AG20443 (cell line): ENCODE measurements around the gene MFAP5.
"Not testable (repeated sequence)": the region's sequence is repeated elsewhere in the genome, so short reads cannot be mapped to it uniquely, and the experiment has no call there.

Experiments
- DNase-seq: peaks from one replicate; pipeline ENCODE4 v3.0.0; 2012; ENCODE audit warnings: low spot score, mixed read lengths

MFAP5 gene

DNA sequence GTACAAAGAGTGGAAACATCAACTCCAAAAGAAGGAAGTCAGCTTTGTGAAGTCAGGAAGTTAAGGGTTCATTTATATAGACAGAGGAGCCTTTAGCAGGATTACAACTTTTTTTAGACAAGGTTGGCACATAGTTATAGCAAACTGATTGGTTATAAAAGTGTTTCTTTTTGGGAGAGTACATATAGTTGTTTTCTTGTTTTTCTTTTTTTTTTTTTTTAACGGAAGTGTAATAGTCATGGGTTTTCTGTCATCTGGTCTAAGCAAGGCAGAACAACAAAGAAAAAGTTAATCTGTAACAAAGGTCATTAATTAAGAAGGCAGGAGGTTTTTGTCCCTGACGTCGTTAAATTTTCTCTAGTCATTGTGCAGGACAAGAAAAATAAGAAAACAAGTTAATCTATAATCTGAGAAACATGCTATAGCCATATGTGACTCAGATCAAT, 13.0 kb upstream of the MFAP5 start:
- DNase-seq, result no peak

DNA sequence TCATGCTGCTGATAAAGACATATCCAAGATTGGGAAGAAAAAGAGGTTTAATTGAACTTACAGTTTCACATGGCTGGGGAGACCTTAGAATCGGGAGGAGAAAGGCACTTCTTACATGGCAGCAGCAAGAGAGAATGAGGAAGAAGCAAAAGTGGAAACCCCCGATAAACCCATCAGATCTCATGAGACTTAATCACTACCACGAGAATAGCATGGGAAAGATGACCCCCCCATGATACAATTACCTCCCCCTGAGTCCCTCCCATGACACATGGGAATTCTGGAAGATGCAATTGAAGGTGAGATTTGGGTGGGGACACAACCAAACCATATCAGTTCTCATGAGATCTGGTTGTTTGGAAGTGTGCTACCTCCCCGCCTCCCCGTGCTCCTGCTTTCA, 9.8 kb upstream of the MFAP5 start:
- no peak for DNase-seq

DNA sequence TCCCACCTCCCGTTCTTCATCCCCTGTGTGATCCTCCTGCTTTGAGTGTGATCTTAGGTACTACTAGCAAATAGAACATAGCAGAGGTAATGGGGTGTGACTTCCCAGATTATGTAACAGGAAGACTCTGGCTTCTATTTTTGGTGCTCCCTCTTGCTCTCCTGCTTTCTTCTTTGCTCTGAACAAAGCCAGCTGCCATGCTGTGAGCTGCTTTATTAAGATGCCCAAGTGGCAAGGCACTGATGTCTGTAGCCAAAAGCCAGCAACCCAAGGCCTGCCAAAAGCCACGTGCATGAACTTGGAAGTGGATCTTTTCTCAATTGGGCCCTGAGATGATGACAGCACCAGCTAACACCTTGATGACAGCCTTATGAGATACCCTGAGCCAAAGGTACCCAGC, 5.8 kb upstream of the MFAP5 start:
- DNase-seq, result no peak

DNA sequence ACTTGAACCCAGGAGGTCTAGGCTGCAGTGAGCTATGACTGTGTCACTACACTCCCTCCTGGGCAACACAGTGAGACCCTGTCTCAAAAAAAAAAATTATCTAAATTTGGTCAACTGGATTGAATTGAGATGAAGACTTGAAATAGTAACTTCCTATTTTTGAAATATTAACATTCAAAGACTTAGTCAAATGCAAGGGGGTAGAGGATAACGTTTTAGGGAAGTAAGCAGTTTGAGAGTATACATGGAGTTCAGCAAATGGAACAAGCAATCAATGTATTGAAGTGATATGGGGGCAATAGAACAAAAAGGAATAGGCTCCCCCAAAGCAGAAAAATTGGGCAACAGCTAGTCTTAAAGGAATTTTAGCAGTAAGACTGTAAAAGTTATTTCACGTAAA, 4.6 kb upstream of the MFAP5 start:
- DNase-seq, result no peak

DNA sequence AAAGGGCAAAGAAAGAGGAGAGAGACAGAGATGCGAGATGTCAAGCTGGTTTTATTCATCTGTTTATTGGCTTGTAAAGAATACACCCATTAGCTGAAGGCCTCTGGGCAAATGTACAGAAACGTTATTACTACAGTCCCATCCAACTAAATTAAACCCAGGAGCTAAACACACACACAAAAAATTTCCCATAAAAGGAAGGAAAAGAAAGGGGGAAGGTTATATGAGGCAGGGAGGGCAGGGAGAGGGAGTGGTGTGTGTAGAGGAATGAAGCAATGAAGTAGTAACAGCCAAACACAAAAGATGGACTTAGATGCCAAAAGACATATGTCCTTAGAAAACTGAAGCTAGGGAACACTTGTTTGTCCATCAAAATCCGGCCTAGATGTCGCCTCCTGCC, 3.1 kb upstream of the MFAP5 start:
- DNase-seq, result peak; percentile 39

DNA sequence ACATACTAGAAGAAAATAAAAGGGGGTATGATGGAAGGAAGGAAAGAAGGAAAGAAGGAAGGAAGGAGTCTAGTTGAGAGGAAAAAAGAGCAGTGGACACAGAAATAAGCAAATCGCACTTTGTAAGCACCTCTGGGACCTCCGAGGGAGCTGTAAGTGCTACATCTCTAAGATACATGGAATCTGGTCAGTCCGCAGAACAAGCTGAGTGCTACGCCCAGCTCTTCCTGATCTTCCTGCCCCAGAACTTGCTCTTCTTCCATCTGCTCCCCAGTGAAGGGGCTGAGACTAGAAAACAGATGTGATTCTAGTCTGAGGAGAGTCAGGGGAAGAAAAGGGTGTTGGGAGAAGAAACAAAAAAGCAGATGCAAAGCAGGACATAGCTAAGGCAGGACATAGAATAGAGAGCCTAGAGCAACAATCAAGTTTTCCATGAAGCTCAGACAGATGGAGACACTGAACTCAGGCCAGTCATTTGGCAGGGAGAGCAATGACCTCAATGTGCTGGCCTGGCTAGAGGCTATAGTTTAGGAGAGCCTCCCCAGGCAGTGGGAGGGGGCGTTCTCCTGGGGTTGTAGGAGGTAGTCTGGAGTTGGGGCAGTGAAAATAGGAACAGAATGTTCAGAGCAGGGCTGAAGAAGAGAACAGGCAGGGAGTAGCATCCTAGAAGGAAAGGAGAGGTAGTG, 1.7 kb upstream of the MFAP5 start:
- peak; percentile 65 for DNase-seq

DNA sequence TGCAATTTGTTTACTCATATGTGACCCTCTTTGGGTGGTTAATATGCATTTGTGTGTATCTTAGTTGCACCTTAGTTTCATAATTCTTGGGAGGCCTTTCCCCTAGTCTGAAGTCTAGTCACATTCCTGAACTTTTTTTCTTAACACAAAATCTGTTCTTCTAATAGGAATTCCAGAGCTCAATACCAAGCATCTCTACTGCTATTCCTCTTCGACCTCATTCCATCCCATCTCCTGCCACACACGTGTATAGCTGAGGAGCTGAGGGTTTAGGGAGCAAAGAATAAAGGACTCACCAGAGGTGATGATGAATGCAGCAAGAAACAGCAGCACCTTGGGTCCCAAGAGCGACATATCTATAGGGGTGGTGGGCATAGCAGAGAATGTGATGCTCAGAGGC, 875 bp downstream of the MFAP5 start:
- no peak for DNase-seq

DNA sequence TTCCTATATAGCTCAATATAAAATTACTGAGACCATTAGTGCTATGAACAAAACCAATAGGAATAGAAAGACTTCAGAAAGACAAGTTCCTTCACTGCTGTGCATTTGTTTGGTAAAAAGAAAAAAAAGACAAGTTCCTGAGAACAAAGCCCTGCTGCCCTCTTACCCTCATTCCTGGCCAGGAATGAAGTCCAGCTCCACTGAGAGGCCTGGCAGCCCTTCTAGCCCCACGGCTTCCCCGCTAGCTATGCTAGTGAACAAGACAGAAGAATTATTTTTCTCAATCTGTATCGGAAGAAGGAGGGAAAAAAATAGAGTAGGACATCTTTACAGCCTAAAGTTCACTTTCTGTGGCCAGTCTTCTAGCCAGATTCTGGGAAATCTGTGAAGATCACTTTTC, 1.6 kb downstream of the MFAP5 start:
- DNase-seq, result no peak

DNA sequence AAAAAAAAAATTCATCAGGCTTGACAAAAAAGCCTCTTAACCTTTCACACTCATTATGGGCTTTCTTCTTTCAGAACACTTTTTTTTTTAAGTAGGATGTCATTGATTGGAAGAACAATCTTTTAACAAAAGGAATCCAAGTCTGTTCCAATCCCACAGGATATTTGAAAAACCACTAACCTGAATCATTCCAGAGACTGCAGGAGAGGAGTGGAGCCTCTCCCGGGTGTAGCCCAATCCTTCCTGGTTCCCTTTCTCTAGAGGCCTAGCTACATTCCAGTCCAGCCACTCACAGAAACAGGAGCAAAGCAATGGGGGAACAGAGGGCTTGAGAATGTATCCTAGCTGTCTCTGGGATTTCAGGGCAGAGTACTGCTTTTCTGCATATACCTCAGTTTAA, 4.3 kb downstream of the MFAP5 start:
- peak; percentile 83 for DNase-seq

DNA sequence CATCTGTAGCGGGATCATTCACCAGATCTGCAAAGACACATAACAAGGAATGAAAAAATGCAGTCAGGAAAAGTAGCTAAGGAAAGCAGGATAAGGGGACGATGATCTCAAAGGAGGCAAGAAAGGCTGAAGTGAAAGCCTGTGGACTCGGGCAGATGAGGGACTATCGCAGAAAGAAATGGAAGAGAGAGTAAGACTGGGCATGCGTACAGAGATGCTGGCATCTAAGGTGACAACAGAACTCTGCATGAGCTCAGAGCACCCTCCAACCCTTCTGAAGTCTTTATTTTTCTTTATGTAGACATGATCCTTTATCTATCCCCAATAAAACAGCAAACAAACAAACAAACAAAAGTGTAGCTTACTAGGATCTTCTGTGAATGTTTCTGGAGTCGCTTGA, 7.2 kb downstream of the MFAP5 start:
- no peak for DNase-seq

DNA sequence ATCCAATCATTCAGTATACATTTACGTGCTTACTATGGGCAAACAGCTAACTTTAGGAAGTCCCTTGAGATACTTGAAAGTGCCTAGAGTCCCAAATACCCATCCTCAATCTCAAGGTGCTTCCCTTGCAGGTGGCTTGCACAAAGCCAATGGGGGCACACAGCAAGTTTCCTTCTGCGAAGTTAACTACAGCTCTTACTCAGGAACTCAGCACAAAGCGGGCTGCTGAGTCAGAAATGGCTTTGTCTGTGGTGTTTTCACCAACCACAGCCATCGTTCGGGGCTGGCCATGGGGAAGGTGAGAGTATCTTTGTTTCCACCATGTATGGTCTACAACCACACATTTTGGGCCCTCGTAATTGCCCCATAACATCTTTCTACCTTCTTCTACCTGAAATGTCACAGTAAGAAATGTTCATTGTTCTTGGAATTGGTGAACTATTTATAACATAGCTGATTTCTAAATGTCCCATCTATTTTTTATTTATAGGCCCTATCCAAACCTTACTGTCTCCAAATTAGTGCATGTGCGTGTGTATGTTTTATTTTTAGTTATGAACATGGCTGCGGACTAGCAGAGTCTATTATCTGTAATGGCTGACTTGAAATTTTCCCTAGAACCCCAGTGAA, 13.9 kb downstream of the MFAP5 start:
- no peak for DNase-seq

DNA sequence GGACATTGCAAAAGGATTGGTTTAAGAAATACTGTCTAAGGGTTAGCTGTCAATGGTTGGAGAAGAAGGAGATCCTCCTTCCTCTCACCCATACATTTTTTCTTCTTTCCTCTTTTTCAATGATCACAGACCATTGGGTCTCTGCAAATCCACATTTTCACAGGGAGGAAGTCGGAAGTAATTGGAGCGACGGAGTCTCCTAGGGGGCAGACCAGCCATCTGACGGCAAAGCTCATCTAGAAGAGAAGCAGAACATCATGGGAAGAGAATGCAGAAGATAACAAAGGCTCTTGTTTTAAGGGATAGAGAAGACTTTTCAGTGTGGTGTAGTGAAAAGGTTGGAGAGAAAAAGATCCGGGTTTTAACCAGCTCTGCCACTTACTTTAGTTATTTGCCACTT, 14.7 kb downstream of the MFAP5 start:
- DNase-seq, result no peak

DNA sequence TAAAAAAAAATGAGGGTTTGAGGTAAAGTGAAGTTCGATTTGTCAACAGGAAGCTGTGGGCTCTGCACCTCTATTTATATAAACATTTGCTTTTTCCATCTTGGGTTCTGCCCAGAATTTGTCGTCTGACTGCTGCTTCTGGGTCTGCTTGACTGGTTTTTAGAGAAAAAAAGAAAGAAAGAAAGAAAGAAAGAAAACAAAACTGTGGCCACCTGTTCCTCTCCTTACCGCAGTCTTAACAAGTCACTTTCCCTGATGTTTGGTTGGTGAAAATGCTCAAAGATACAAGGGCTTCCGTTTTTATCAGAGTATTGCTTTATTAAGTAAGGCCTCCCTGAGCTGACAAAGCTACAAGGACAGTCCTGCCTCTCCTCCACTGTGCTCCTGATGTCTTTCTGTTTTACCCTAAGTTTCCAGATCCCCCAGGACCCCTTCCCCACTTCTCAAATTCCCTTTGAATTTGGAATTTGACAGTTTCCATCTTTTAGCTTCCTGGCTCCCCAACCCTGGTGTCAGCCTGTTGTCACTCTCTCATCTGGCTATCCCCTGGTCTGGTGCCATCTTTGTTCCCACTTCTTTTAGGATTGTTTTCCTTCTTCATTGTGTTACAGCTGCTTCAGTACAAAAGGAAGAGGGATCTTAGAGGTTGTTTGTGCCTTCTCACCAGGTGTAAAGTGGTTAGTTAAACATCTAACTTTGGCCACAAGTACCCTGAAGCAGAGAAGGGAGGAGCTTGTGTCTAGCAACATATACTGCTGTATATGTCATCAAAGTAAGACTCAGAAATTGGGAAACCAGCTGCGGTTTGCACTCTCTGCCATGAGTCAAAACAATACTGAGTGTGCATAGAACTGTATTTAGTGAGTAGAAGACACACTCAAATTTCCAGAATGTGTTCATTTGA, 18.0 kb downstream of the MFAP5 start:
- no peak for DNase-seq

DNA sequence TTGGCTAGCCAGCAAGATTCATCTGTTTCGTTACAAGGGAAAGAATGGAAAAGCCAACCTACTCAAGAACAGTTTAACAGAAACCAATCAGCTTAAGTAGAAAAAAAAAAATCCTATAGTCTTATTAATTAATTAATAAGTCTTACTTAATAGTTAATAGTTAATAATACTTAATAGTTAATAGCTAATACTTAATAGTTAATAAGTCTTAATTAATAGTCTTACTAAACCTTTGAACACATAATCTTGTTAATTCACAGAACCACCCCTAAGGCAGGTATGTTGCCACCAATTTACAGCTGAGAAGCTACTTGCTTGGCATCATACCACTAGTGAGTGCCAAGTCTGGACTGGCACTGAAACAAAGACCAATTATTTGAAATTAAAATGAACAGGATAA, 19.9 kb downstream of the MFAP5 start:
- no peak for DNase-seq

DNA sequence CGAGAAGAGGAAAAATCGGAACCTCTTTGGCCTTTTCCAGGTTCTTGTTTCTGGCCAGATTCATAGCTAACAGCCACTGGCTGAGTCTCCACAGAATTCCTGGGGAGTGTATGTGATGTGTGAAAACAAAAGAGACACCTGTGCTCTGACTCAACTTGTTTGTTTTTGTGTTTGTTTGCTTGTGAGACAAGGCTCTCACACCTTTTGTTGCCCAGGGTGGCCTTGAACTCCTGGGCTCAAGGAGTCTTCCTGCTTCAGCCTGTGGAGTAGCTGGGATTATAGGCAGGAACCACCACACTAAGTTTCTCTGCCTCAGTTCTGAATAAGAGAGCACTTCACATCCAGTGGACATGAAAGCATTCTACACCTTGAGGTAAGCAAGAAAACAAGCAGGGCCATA, 22.7 kb downstream of the MFAP5 start:
- DNase-seq, result no peak

DNA sequence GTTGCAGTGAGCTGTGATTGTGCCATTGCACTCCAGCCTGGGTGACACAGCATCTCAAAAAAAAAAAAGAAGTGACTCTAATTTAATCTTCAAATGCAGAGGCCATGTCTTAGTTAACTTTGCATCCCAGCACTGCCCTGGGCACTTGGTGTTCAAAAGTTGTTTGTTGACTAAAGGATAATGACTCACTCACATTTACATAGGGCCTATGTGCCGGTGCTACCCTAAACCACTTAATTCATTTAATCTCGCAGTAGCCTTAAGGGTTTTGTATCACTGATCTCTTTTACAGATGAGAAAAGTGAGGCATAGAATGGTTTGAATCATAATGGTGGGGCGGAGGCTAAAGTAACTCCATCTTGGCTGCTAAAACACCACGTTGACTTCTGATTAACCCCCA, 23.7 kb downstream of the MFAP5 start:
- DNase-seq, result no peak

DNA sequence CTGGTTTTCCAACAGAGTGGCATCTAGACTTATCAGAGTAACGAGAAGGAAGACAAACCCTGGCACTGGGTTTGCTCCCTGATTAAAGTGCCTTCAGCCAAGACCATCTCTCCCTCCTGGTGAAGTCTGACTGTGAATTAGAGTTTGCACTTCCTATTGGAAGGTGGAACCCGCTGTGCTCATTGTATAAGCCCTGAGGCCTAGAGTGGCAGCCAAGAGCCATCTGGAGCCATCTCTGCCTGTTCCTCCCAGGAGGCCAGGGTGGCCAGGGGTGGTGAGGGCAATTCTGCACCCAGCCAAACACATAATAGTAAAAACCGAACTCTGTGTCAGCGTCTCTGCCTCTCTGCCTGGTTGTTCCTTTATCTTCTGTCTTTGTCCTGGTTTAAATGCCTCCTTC, 25.0 kb downstream of the MFAP5 start:
- no peak for DNase-seq

DNA sequence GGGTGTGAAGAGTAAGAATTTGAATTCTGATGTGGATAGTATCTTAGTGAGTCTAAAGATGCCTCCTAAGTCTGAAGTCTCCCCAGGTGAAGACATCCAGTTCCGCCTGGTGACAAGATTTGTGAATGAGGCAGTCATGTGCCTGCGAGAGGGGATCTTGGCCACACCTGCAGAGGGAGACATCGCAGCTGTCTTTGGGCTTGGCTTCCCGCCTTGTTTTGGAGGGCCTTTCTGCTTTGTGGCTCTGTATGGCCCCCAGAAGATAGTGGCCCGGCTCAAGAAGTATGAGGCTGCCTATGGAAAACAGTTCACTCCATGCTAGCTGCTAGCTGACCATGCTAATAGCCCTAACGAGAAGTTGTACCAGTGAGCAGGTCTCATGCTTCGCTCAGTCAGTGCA, 25.4 kb downstream of the MFAP5 start:
- DNase-seq, result no peak

DNA sequence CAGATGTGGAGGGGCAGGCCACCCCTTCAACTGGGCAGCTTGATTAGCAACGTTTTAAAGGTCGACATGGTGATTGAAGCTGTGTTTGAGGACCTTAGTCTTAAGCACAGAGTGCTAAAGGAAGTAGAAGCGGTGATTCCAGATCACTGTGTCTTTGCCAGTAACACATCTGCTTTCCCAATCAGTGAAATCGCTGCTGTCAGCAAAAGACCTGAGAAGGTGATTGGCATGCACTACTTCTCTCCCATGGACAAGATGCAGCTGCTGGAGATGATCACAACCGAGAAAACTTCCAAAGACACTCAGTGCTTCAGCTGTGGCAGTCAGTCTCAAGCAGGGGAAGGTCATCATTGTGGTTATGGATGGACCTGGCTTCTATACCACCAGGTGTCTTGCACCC, 26.0 kb downstream of the MFAP5 start:
- no peak for DNase-seq

DNA sequence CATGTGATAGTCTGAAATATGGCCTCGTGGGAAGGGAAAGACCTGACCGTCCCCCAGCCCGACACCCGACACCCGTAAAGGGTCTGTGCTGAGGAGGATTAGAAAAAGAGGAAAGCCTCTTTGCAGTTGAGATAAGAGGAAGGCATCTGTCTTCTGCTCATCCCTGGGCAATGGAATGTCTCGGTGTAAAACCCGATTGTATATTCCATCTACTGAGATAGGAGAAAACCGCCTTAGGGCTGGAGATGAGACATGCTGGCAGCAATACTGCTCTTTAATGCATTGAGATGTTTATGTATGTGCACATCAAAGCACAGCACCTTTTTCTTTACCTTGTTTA, 26.6 kb downstream of the MFAP5 start:
- not testable (repeated sequence) for DNase-seq

DNA sequence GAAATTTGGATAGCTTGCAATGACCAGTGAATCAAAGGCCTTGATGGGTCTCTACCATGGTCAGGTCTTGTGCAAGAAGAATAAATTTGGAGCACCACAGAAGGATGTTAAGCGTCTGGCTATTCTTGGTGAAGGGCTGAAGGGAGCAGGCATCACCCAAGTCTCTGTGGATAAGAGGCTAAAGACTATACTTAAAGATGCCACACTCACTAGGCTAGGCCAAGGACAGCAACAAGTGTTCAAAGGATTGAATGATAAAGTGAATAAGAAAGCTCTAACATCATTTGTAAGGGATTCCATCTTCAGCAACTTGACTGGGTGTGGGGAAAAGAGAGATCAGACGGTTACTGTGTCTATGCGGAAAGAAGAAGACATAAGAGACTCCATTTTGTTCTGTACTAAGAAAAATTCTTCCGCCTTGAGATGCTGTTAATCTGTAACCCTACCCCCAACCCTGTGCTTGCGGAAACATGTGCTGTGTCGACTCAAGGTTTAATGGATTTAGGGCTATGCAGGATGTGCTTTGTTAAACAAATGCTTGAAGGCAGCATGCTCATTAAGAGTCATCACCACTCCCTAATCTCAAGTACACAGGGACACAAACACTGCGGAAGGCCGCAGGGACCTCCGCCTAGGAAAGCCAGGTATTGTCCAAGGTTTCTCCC, 27.2 kb downstream of the MFAP5 start:
- DNase-seq, result not testable (repeated sequence)

DNA sequence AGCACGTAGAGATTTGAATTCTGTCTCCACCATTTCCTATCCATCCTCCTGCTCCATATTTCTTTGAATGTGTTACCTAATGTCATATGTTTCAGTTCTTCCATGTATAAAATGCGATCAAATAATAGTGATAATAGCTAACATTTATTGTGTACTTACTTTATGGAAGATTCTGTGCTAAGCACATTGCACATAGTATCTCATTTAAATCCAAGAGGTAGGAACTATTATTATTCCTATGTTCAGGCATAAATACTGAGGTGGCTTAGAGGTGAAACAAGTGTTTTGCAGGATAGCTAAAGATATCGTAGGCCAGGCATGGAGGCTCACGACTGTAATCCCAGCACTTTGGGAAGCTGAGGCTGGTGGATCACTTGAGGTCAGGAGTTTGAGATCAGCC, 32.5 kb downstream of the MFAP5 start:
- DNase-seq, result no peak
